ENCODE results near the gene TUBG2.

Gene TUBG2

DNA sequence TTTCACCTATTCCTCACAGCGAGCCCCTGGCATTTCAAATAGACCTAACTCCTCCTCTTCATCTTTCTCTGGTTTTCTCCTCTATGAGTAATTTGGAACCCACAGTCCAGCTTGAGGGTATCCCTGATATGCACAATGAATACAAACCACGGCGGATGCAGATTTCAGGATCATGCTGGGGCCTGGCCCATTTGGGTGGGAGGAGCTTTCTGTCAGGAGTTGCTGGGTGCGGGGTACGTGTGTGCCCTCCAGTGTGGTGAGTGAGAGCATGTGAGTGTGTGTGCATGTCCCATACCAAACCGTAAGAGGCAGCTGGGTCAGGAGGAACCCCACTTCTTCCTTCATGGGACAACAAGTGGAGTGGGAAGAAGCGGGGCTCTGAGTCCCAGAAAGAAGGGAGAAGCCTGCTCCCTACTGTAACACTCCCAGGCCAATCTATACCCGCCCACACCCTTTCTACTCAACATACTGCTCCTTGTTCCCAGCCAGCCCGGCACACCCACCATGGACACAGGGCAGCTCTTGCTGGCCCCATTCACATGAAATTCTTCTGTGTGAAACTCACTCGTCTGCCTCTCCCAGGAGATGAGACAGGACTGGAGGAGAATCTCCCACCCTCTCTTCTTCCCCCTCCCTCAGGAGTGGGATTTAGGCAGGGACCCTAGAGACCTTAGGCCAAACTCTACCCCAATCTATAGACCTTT, 41.7 kb downstream of the TUBG2 start:
- no peak for DNase-seq

GRCh38 chr17:42702446-42702845, 43.4 kb downstream of the TUBG2 start:
- DNase-seq, result no peak

- no peak for DNase-seq
Observed at GRCh38 chr17:42704490-42704836, 45.4 kb downstream of the TUBG2 start.

GRCh38 chr17:42704837-42705494, 45.9 kb downstream of the TUBG2 start:
- no peak for DNase-seq

DNA sequence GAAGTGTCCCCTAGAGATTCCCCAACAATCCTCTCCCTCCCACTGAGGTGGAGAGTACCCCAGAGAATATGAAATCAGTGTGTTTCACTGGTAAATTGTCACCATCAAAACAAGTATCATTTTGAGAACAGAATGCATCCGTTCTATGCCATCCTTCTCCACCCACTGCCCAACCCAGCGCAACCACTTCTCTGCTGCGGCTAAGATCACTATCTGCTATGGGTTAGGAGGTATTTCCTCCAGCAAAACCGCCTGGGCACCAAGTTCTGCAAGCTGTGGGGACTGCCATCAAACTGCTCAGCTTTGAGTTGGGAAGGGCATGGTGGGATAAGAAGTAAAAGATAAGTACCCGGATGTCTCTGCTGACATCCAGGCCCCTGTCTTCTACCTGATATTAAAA, 47.6 kb downstream of the TUBG2 start:
- no peak for DNase-seq

- no peak for DNase-seq
Observed at GRCh38 chr17:42708588-42708987, 49.5 kb downstream of the TUBG2 start.

DNA sequence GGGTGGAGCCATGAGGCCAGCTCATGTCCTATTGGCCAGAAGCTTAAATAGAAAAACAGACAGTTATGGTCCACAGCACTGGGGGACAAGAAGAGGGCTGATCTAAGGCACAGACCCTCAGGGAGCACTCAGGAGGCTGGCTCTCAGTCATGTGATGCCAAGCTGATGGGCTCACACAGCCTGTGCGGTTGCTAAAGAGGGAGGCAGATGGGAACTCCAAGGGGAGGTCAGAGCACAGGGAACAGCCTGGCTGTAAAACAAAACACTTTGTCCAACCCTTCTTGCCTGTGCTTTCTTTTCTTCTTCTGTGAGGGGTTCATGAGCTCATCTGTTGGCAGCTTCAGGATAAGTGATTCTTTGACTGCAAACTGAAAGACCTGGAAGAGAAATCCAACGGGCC, 50.5 kb downstream of the TUBG2 start:
- no peak for DNase-seq
